ENCODE results near the gene ACADVL.
A peak's percentile ranks its signal among the peaks of the same experiment; 100 is the strongest.
"Not testable (repeated sequence)": the region's sequence is repeated elsewhere in the genome, so short reads cannot be mapped to it uniquely, and the experiment has no call there.

ACADVL gene

DNA sequence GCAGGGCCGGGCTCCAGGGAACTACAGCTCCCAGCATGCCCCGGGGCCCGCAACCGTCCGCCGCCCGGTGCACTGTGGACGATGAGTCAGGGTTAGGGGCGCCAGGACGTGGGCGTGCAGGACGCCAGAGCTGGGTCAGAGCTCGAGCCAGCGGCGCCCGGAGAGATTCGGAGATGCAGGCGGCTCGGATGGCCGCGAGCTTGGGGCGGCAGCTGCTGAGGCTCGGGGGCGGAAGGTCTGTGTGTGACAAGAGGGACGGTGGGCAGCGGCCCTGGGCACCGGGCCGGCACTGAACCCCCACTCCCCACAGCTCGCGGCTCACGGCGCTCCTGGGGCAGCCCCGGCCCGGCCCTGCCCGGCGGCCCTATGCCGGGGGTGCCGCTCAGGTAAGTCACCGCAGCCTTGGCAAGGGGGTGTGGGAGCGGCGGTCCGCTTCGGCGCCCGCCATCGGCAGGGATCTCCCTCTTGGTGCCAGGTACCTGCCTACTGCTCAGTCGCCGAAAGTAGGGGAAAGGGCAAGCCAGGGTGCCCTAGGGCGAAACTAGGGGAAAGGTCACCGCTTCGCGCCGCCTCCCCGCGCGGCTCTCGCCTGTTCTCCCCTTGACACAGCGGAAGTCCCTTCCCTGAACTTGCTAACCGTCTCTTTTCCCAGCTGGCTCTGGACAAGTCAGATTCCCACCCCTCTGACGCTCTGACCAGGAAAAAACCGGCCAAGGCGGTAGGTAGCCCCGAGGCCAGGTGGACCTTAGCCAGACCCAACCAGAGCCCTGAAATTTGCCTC lies at the start of gene ACADVL, which contains the start of gene DLG4:
TSS of gene ACADVL (plus strand) at position 127 of the 781 bp plus-strand sequence. CDS start at position 174, 47 bp downstream.
TSS of gene DLG4 (minus strand) at position 25 of the 781 bp plus-strand sequence.
- peak; percentile 87 for DNase-seq

DNA sequence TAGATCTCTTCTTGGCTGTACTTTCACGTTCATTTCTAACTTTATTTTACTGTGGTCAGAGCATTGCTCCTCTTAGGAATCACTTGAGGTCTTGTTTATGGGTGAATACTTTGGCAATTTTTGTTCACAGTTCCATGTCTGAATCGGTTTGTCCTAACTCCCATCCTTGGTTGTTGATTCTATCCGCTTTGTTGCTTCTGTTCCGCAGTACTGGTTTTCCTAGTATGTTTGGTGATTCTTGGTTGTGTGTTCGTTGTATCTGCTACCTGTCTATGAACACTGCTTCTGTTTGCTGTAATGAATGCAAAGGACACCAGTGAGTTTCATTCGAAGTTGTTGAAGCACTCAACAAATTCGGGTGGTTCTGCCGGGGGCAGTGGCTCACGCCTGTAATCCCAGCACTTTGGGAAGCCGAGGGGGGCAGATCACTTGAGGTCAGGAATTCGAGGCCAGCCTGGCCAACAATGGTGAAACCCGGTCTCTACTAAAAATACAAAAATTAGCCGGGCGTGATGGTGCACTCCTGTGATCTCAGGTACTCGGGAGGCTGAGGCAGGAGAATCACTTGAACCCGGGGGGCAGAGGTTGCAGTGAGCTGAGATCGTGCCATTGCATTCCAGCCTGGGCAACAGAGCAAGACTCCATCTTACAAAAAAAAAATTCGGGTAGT lies 47.1 kb upstream of the ACADVL start:
- not testable (repeated sequence) for DNase-seq

DNA sequence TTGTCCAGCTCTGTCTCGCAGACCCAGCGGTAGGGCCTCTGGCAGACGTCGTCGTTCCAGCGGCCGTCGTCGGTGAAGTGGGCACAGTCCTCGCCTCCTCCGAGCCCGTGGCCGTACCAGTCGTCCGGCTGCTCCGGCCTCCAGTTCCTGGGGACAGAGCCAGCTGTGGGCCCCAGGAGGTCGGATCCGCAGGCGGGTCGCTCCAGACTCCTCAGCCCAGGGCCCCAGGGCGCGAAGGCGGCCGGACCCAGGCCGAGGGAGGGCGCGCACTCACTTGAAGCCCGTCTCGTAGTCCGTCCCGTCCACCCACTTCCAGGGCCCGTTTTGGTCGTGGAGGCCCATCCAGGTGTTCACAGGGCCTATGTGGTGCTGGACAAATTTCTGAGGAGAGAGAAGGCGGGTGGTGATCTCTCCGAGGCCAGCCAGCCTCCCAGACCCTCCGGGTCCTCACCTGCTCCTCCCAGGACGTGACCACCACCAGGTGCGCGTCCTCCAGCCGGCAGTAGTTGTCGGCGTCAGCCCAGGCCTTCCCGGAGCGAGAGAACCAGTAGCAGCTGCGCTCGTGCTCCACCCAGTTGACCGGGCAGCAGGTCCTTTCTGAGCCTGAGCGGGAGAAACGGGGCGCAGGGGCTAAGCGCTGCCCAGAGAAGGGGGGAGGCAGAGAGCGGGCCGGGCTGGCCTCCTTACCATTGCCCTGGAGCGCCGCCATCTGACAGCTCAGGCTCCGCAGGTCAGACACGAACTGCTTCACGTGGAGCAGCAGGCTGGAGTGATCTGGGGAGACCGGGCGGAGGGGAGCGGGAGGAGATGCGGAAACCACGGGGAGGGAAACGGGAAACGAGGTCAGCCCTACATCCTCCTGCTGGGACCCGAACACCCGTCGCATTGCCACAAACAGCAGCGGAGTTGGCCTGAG lies 45.8 kb upstream of the ACADVL start:
- peak; percentile 59 for DNase-seq

DNA sequence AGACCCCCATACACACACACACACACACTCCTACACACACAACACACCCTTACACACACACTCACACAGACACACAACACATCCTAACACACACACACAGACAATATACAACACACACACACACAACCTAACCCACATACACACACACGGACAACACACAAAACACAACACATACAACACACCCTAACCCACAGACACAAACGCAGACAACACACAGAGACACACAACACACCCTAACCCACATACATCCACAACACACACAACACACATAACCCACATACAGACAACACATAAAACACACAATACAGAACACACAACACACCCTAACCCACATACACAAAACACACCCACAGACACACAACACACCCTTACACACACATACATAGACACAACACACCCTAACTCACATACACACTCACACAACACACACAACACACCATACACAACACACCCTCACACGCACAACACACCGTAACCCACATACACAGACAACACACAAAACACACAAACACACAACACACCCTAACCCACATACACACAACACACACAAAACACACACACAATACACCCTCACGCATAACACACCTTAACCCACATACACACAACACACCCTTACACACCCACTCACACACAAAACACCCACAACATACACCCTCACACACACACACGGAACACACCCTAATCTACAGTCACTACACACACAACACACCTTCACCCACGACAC lies 45.0 kb upstream of the ACADVL start:
- DNase-seq: no peak

DNA sequence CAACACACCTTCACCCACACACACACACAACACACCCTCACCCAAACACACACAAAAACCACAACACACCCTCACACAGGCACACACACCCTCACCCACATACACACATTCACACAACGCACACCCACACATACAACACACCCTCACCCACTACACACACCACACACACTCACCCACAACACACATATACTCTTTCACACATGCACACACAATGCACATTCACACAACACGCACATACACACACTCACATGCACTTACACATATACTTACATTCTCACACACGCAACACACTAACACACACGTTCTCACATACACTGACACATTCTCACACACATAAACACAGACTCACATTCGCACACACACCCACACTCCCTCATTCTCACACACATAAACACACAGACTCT lies 44.4 kb upstream of the ACADVL start:
- DNase-seq: no peak

DNA sequence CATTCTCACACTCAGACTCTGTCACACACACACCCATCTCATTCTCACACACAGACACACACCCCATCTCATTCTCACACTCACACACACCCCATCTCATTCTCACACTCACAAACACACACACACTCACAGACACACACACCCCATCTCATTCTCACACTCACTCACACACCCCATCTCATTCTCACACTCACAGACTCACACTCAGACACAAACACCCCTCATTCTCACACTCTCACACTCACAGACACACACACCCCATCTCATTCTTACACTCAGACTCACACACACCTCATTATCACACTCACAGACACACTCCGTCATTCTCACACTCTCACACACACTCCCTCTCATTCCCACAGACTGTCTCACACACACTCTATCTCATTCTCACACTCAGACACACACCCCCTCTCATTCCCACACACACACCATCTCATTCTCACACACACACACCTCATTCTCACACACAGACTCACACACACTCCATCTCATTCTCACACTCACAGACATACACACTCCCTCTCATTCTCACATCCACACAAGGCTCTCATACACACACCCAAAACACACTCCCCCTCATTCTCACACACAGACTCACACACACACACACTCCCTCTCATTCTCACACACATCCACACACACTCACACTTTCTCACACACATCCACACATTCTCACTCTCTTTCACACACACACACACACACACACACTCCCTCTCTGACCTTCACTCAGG lies 43.5 kb upstream of the ACADVL start:
- DNase-seq: no peak

DNA sequence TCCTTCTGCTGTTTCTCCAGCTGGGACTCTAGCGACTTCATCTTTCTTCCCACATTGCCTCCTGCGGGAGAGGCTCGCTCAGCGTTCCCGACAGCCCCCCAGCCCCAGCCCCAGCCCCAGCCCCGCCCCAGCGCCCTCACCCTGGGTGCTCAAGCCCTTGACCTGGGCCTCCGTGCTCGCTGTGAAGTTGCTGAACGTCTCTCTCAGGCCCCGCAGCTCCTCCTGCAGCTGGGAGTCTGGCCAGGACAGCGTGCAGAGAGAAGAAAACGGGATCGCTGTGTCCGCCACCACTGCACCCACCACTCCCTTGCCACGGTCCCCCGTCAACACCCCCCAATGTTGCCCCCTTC lies 42.9 kb upstream of the ACADVL start:
- DNase-seq: no peak

DNA sequence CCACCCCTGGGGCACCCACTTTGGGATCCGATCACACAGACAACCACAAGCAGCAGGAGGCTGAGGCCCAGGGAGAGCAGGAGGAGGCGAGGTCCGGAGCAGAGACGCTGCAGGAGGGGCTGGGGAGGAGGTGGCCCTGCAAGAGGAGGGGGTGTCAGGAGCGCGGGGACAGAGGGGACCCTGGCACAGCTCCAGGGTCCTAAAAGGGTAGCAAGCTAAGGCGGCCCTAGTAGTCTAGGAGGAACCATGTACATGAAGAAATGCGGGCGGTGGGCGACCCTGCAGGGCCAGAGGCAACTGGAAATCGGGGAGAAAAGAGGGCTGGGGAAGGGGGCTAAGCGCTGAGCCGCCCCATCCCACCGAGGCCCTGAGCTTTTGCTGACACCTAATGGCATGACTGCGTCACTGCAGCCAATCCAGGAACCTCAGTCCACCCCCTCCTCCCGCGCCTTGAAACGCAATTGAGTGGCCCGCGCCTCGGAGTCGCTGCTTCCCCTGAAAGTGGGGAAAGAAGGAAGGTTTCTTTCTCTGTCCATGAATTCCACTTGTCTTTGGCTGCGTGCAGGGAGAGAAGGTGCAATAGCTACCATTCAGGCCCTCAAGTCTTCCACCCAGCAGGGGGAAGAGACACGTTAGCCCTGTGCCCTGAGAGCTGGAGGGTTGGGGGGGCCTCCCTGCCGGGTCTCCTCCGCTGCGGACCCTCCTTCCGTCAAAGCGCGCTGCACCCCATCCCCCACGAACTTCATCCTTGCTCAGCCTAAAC lies 42.4 kb upstream of the ACADVL start:
- DNase-seq: peak; percentile 75

DNA sequence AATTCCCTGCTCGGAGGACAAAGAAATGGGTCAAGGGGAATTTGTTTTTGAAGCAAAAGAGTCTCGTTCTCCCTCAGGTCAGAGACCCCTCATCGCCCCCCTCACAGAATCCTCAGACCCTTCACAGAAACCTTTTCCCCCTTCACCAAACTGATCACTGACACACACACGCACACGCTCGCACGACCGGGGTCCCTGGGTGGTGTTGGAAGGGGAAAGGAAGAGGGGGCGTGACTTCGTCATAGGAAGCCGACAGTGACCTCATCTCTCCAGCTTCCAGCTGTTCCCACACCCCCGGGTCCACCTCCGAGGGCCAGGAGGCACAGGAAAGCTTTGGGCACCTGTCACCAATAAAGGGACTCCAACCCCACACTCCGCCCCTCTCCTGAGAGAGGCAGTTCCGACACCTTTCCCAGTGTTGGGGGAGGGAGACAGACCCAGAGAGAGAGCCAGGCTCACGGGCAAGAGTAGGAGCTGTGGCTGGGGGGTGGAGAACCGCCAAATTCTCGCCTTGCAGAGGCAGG lies 41.7 kb upstream of the ACADVL start:
- DNase-seq: peak; percentile 7

DNA sequence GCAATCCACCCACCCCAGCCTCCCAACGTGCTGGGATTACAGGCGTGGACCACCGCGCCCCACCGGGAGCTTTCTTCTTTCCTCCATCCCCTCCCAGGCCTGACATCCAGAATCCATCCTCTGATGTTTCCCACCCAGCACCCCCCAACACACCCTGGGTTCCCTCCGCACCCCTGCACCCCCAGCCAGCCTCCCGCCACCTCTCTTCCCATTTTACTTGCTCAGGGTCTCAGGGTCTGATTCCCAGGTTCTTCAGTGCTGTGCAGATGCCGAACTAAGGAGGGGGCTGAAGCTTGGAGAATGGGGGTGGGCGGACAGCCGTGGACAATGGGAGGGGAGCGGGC lies 40.8 kb upstream of the ACADVL start:
- no peak for DNase-seq

DNA sequence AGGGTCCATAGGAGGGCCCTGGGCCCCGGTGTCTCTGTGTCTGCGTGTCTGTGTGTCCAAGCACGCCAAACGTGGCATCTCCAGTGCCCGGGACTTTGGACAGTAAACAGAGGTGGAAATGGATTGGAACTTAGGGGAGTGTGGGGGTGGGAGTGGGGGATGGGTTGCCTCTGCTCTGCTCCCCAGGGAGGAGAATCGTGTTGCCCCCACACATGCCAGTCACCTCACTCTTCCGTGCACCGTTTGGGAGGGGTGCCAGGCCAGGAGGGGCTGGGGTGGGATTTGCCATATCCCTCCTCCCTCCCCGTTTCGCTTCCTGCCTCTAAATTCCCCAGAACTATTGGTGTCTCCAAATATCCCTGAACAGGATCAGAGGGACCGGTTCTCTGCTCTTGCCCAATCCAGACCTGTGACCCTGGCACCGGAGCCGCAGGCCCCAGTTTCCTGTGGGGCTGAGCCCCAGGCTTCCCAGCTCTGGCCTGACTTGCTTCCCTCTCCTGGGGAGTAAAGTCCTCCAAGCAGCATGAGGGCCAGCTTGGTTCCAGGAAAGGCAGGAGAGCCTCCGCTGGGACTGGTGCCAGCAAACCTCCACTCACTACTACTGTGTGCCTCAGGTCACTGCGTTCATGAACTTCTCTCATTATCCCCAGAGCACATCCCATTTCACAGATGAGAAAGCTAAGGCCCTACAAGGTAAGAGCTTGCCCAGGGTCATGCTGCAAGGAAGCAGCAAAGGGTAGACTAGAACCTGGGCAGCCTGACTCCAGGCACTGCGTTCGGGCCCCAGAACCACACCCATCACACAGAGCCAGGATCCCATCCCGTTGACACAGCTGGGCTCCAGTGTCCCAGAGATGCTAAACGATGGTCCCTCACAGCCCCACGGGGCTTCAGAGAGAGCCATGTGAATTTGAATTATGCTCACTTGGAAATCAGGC lies 40.2 kb upstream of the ACADVL start, which contains the start of gene ASGR1:
TSS of gene ASGR1 (minus strand) at position 54 of the 938 bp plus-strand sequence. CDS start 807 bp downstream, outside the sequence.
- DNase-seq: no peak

DNA sequence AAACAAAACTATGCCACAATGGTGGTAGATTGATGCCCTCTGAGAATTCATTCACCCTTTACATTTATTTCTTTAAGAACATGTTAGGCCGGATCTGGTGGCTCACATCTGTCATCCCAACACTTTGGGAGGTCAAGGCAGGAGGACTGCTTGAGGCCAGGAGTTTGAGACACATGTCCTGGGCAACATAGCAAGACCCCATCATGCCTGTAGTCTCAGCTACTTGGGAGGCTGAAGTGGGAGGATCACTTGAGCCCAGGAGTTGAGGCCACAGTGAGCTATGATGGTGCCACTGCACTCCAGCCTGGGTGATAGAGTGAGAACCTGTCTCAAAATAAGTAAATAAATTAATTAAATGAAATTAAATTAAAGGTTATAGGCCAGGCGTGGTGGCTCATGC lies 37.6 kb upstream of the ACADVL start:
- not testable (repeated sequence) for DNase-seq

DNA sequence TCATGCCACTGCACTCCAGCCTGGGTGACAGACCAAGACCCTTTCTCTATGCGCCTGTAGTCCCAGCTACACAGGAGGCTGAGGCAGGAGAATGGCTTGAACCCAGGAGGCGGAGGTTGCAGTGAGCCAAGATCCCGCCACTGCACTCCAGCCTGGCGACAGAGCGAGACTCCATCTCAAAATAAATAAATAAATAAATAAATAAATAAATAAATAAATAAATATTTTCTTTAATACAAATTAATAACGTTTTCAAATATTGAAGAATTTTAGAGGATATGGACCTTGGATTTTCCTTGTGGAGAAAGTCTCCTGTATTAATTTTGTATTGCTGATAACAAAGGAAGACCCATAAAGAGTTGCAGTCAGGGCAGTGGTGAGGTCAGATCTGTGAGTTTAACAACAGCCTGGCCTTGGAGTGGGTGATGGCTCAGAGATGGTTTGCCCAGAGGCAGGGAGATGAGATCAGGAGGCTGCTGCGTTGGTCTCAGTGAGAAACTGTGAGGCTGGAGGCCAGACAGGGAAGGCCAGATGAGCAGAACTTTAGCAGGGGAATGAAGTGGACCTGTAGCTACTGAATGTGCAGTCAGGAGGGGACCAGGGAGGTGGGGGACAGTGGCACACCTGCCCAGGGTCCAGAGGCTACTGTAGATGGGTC lies 36.2 kb upstream of the ACADVL start:
- DNase-seq: no peak

DNA sequence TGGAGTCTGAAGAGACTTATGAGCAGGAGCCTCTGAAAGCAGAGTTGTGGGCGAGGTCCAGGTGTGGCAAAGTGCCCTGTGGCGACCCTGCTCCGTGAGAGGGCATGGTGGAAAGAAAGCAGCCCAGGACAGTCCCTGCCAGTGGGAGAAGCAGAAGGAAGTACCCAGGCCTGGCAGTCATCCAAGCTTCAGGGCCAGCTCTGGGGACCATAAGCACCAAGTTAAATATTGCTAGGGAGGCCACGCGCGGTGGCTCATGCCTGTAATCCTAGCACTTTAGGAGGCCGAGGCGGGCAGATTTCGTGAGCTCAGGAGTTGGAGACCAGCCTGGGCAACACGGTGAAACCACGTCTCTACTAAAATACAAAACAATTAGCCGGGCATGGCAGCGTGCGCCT lies 35.6 kb upstream of the ACADVL start:
- DNase-seq: no peak

DNA sequence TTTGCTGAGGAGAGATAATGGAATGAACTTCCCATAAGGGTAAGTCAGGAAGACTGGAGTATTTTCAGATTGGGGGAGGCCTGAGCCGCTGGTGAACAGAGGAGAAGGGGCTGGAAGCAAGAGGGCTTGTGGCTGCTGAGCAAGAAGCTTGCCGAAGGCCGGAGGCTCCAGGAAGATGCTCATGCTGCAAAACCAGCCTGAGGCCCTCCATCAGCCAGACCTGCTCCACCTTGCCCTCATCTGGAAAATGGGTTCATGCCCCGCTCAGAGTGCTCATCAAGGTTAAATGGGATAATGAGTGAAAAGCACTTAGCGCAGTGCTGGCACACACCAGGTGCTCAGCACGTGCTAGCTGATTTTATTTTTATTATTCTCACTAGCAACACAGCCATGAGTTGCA lies 35.1 kb upstream of the ACADVL start:
- DNase-seq: no peak

DNA sequence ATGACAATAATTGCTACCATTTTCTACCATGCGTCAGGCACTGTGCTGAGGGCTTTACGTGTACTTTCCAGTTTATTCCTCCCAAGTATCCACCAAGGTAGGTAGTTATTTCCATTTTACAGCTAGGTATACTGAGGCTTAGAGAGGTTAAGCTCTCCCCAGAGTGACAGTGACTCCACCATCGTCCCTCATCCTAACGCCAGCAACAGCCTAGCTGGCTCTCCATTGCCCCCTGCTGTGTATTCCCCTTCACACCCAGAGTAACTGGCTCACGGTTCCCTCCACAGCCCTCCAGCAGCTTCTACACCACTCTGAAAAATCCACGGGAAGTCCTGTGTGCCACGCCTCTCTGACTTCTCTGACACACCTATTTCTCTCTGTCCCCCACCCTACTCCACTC lies 33.5 kb upstream of the ACADVL start:
- DNase-seq: no peak

DNA sequence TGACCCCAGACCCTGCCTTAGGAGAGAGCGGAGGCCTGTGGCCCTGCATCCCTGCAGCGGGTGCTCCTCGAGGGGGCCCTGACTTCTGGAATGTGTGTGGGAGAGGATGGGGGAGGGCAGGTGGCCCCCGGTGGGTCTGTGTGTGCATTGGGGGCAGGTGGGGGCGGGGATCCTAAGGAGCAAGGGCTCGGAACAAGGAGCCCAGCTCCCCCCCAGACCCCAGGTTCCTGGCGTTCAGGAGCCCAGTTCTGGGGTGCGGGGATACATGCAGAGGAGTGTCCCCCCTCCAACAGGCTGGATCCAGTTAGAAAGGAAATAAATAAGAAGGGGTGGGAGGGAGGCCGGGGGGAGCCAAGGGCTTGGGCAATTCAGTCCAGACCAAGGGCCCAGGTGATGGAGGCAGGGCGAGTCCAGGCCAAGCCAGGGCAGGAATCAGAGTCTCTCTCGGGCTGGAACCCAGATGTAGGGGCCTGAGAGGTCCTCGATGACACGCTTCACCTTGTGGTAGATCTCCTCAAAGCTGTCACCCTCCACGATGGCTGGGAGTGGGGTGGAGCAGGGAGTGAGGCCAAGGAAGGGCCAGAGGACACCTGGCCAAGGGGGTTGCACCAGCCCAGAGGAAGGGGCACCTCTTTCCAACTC lies 29.3 kb upstream of the ACADVL start:
- DNase-seq: no peak

DNA sequence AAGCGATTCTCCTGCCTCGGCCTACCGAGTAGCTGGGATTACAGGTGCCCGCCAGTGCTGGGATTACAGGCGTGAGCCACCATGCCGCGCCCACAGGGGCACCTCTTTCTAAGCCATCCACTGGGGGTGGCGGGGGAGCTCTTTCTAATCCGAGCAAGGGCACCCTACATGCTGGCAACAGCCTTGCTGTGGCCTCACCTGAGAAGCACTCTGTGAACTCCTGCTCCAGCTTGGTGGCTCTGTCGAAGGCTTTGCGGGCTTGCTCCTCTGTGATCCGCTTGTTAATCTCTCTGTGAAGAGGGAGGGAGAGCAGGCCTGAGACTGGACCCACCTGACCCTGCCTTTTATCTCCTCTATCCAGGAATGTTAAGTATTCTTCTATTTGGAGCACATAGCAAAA lies 28.7 kb upstream of the ACADVL start:
- DNase-seq: no peak

Measured in CD4-positive, alpha-beta T cell treated with Interleukin-17A for 4 hours (primary cell).